GM21619 (cell line): ENCODE results near the gene CCM2.

Experiments
- ATAC-seq: cut with Tn5 transposase; IDR thresholded peaks from one replicate; pipeline ENCODE4 v1.9.1; 2021; ENCODE audit not compliant: unreplicated experiment

Gene CCM2

DNA sequence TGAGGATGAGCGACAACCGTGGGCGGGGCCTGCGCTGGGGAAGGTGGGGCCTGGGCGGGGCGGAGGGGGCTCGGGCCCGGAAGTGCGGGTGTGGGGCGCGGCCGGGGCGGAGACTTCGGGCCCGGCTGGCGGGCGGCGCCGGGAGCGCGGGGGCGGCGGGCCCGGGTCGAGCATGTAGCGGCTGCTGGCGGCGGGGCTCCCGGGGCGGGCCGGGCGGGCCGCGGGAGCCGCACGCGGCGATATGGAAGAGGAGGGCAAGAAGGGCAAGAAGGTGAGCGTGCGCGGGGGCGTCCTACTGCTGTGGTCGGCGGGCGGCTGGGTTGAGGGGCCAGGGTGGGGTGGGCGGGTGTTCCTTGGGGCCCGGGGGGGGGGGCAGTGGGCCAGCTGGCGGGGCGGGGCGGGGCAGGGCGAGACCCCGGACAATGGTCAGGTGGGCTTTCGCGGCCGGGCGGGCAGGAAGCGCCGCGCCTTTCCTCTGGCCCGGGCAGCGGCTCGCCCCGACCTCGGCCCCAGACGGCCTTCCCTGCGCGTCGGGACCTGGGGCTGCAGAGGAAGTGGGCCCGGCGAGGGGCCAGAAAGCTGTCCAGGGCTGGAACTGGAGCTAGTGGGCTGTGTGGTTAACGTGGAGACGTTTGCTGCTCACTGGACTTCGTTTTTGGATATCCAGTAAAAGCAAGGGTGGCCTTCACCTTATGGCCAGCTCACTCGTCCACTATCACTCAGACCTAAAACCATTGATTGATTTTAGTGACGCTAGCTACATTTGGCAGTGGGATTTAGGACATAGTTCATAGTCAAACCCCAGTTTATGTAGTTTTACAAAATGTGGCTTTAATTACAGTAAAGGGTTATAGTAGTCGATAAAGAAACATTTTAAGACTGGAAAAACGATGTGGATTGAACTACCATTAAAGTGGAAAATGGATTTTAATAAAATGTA is at the start of gene CCM2:
TSS of gene CCM2 (plus strand) at position 109 of the 940 bp plus-strand sequence. CDS start at position 242, 133 bp downstream.
- ATAC-seq: no peak

DNA sequence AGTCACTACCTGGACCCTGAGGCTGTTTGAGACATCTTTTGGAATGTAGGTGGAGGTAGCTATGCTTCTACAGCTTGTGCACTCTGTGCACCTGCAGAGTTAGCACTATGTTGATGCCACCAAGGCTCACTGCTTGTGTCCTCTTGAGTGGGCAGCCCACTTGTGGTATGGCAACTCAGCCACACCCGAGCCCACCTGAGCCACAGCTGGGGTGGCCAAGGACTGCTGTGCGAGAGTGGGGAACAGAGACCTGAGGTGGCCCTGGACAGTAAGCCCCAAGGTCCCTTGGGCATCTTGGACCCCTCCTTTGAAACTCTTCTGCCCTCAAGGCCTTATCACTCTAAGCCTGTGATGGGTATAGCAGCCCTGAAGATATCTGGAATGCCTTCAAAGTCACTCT is 46.8 kb upstream of the CCM2 start:
- ATAC-seq: no peak

DNA sequence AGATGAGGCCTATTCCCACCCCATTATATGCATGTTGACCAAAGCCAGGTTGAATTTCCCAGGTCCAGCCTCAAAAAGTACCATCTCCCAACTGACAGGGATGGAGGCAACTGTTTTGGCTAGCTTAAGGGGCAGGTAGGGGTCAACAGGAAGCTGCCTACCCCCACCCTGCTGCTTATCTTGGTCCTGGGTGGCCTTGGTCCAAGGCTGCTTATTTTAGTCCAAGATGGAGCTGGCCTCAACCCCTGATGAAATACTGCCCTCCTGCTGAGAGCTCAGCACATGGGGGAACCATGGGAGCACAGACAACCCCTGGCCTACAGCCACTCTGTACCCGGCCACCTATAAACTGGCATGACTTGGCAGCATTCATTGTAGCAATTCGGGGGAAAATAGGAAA is 44.3 kb upstream of the CCM2 start:
- ATAC-seq: no peak

DNA sequence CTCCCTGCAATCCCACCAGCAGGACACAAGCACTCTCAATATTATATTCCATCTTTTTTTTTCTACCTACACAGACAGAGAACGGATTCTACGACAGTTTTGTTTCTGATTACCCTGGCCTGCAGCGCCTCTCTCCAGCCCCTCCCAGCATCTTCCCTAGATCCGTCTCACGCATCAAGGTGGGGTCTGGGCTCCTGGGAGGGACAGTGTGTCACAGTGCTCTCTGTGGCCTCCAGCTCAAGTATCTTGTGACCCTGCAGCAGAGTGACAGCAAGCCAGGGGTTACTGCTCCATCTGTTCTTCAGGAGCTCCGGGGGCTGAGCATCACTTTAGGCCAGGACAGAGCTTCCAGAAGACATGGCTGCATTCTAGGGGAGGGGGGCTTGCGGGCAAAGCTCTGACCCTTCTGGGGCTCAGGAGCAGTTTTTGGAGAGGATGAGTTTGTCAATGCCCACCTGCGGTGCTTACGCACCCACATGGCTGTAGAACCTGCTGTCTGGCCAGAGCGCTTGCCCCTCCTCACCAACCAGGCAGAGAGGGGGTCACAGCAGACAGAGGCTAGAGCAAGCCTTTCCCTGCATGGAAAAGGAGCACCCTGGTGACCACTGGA is 43.7 kb upstream of the CCM2 start:
- no peak for ATAC-seq

DNA sequence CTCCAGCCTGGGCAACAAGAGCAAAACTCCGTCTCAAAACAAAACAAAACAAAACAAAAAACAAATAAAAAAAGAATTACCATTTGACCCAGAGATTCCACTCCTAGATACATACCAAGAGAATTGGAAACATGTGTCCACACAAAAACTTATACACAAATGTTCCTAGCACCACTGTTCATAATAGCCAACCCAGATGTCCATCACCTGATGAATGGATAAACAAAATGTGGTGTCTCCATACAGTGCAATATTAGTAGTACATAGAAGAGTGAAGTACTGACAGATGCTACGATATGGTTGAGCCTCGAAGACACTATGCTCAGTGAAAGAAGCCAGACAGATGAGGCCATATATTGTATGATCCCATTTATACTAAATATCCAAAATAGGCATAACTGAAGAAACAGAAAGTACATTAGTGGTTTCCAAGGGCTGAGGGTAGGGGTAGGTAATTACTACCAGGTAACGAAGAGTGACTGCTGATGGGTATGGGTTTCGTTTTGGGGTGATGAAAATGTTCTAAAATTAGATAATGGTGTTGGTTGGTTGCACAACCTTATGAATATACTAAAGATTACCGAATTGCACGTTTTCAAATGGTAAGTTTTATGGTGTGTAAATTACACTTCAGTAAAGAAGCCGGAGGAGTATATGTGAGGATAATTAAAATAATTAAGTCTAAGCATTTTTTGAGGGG is 41.2 kb upstream of the CCM2 start:
- no peak for ATAC-seq

DNA sequence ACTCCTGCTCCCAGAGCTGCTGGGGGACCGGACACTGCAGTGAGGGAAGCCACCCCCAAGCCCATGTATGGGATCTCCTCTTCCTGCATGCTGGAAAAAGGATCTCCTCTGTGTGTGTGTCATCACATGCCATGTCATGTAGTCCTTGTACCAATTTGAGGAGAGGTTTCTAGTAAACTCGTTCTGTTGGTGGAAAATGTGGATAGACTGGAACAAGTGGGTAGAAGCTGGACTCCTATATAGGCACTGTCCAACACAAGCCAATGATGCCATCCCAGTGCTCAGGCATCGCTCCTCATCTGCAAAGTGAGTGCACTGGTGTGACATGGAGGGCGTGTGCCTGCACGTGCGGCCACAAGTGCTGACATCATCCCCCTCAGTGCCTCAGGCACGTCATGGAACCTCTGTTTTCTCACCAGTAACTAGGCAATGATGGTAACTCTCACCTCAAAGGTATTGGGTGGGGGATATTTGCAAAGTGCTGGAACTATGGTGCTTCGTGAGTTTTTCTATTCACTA is 40.5 kb upstream of the CCM2 start:
- no peak for ATAC-seq

DNA sequence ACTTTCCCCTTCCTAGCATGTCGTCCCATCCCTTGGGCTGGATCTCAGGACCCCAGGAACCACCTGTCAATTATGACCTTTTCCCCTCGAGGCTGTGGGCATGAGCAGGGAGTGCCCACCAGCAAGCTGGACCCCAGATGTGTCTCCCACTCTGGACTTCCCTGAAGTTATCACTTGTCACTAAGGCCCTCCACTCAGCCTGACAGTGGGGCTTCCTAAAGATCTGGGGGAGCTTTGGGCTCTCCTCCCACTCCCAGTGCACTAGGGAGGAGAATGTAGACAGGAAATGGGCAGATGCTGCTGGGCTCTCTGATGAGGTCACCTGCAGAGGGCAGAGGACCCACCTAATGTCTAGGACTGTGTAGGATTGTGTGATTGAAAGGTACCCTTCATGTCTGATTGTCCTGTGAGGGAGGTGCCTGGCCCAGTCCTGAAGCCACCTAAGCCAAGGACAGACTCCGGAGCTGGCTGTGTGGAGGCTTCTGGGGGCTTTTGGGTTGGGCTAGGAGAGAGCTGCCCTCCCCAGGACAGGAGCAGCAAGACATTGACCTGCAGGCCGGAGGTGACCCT is 39.9 kb upstream of the CCM2 start:
- ATAC-seq: no peak

DNA sequence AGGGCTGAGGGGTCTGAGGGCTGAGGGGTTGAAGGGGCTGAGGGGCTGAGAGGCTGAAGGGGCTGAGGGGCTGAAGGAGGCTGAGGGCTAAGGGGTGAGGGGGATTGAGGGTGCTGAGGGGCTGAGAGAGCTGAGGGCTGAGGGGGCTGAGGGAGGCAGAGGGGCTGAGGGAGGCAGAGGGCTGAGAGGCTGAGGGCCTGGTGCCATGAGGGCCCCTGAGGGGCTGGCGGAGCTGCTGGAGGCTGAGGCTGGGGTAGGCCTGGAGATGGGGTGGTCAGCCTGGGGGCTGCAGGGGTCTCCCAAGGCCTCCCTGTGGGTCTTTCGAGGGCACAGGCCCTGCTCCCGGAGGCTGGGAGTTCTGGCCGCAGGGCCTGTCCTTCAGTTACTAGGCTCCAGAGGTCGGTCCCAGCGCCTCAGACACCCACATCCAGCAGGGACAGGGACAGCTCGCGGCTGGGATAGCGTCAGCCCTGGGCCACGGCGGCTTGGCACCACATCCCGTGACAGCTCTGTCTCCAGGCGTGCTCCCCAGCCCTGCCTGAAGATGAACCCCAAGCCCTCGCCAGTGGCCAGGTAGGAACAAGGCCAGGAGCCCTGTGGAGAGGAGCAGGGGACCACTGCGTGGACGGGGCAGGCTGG is 38.0 kb upstream of the CCM2 start:
- ATAC-seq: no peak

DNA sequence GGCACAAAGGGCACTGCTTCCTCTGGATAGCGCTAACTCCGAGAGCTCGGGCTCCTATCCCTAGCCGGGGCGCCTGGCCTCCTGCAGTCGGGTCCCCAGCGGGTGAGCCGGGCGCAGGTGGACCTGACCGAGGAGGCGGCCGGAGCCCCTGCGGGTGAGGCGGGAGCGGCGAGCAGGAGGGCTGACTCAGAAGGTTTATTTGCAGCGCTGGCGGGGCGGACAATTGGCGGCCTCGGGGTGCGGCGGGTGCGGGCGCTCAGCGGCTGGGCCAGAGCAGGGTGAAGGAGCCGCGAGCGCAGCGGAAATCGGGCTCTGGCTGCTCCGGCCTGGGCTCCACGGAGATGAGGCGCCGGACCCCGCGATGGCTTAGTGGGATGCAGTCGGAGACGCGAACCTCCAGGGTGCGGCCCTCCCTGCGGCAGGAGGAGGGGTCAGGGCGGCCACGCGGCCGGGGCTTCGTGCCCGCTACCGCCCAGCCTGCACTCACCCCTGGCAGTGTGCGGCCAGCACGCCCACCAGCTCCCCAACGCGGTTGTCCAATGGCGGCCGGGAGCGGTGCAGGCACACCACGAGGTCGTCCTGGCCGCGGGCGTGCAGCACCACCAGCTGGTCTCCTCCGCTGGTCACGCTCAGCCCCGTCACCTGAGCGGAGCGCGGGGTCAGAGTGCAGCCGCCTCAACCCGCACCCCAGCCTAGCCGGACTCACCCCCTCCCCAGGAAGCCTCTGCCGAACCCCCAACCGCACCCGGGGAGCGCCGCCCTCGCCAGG is 37.3 kb upstream of the CCM2 start:
- no peak for ATAC-seq

DNA sequence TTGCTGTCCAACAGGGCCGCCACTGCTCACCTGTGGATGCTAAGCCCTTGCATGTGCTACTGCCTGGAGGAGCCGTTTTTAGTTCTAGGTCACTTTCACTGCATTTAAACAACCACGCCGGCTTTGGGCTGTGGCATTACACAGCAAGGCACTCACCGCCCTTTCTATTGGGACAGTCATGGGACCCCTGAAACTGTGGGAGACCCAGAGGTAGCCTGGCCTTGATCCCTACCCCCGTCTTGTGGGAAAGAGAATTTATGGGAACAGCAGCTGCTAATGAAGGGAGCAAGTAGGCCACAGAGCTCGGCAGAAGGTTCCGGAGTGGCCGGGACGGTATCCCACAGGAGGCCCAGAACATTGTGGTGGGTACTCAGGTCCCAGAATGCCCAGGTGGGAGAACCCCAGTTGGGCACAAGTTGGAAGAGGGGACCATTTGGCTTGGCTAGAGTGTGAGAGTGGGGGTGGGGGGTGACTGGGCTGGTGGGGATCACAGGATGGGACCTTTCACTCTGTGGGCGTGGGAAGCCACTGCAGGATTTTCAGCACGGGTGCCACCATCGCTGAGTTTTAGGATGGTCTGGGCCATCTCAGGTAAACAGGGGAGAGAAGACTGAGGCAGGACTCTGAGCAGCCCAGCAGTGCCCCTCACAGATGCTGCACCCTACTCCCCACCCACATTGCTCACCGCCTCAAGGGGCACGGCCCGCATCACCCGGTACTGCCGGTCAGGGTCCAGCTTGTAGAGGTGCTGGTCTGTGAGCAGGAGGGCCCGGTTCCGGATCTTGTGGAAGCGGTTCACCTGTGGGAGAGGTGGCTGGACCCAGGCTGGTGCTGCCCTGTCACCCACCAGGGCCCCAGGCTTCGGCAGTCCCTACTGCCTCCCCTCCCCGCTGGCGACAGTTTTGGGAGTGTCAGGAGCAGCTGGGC is 36.4 kb upstream of the CCM2 start:
- no peak for ATAC-seq

DNA sequence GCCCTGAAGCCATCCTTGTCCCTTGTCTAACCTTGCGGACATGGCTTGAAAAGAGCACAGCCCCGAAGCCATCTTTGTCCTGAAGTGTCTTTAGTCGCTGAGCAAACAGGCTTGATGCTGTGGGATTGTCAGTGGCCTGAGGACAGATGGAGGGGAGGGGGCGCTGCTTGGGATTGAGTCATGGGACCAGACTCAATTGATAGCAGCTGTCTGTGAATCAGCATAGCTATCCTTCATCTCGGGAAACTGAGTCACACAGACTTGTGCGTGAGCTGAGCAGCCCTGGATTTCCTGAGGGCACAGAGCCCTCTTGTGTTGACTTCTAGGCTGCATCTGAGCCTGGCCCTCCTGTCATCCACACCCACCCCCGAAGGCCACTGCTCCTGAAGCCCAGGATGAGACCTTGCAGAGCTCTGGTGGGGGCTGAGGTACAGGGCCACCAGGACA is 35.6 kb upstream of the CCM2 start:
- ATAC-seq: no peak

DNA sequence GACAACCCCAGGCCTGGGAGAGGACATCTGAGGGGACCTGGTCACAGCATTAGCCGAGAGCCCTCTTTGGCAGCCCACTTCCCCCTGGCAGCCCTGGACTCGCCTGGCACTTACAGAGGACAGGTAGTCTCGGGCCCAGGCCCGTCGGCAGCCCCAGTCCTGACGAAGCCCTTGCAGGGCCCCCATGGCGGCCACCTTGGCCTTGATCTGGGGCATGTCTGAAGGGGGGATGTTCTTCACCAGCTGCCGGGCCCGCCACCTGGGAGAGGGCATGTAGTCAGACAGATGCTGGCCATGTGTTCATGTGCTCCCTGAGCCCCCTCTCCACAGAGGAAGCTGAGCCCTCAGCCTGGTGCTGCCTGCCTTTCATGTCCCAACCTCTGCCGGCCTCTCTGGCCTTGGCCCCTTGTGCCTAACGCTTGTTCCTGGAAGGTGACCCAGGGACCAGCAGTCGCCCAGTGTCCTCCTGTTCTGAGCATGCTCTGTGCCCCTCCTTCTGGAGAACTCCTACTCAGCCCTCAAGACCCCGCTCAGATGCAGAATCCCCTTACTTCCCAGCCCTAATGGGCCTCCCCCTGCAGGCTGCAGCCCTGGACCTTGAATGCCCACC is 35.1 kb upstream of the CCM2 start:
- ATAC-seq: no peak

DNA sequence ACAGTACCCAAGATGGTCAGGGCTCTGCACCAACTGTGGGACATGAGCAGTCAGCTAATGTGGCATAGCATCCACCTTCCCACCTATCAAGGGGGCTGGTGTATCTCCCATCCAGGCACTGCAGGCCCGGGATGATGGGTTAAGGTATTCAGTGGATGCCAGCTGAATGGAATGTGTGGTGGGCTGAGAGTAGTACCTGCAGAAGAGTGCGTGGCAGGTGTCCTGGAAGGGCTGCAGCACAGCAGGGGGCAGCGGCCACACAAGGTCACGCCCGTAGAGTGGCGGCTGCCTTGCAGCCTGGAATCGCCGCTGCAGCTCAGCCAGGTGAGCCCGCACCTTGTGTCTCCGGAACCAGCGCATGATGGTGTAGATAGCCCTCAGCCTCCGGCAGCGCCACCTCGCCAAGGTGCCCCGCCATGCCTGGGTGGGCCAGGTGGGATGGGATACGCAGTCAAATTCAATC is 34.5 kb upstream of the CCM2 start:
- no peak for ATAC-seq

DNA sequence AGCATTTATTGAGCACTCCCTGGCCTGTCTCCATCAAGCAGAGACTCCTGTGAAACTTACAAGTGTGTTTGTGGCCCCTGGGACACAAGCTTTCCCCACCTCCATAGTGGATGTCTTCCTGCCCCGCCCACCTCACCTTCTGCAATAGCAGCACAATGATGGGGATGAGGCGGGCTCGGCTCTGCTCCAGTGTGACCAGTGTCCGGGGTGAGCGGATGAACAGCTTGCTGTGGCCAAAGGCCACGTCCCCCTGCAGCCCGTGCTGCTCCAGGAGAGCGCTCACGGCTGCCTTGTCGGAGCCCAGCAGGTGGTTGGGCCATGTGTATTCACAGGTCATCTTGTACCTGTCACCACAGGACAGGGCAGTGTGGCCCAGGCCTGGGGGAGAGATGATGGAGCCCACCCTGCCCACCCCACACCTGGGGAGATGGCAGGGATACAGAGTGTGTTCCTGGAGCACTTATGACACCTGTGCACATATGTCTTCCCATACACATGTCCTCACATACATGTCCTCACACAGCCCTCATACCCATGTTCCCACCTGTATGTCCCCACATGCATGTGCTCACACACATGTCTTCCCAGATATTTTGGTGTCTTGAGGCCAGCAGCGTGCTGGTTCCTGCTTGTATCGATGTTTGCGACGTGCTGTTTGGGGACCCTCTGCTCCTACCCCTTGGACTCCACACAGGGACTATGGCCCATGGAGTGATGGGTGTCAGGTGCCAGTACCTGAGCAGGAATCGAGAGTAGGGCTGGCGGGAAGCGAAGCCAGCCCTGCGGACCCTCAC is 33.9 kb upstream of the CCM2 start:
- no peak for ATAC-seq

DNA sequence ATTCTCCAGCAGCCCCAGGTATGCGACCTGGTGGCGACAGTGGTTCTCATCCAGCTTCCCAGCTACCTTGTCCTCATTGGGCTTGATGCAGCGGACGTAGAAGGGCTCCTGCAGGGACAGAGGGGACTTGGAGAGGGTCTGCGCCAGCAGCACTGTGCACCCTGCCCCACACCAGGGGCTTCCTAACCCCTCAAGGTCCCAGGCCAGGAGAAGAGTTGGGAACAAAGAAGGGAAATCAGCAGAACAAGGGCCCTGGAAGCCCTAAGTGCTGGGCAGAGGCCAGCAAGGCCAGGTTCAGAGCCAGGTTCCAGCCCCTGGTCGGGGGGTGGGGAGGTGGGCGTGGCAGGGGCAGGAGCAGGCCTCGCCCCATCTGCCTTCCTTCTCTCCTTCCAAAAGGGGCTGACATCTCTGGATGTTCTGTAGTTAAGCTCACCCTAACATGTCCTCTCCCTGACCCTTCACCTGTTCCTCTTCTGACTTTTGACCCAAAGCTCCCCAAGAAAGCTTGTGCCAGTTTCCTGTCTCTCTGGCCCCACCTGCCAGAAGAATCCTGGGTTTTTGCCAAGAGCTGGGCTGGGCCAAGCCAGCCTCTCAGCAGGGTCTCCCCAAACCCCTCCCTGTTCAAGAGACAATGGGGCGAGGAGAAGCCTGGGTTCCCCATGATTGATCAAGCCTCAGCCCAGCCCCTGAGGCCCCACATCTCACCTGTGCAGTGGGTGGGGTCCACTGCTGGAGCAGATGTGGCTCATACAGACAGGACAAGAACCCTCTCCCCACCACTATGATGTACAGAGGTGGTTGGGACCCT is 33.1 kb upstream of the CCM2 start:
- ATAC-seq: no peak

DNA sequence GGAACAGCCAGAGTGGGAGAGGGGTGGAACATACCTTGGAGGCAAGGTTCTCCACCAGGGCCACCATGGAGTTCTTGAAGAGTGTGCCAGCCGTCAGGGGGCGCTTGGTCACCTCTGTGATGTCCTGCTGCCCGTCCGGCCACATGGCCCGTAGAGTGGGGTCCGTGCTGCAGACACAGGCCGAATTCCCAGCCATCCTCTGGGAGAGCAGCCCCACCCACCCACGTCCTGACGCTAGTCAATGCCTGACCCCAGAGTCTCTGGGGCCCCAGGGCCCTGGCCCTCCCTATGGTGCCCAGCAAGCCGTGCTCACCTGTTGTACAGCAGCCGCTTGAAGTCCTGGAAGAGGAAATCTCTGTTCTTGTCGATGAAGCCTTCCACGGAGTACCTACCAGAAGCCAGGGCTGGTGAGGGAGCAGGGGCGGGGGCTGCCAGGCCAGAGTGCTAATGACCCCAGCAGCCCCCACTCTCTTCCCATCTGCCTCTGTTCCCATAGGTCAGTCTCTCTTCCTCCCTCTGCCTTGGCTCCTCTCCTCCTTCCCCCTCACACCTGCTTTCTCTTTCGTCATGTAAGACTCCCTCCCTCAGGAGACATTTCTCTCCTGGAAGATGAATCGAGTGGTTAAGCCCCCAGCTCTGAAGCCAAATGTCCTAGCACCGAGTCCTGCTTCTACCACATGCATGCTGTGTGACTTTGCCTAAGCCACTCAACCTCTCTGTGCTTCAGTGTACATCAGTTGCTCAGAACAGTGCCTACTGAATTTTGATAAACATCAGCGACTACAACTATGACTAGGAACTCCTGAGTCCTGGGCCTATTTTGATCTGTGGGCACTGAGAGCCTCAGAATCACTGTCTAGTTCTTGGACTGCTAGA is 32.2 kb upstream of the CCM2 start:
- ATAC-seq: no peak
